T-helper 1 cell (primary cell): ENCODE results near the gene MIPOL1.
"Not testable (repeated sequence)": the region's sequence is repeated elsewhere in the genome, so short reads cannot be mapped to it uniquely, and the experiment has no call there.

Source experiments
- DNase-seq, 5 donors: peaks; one replicate each; pipeline ENCODE4 v3.0.0-alpha.2; 2012 to 2020

The MIPOL1 gene

DNA sequence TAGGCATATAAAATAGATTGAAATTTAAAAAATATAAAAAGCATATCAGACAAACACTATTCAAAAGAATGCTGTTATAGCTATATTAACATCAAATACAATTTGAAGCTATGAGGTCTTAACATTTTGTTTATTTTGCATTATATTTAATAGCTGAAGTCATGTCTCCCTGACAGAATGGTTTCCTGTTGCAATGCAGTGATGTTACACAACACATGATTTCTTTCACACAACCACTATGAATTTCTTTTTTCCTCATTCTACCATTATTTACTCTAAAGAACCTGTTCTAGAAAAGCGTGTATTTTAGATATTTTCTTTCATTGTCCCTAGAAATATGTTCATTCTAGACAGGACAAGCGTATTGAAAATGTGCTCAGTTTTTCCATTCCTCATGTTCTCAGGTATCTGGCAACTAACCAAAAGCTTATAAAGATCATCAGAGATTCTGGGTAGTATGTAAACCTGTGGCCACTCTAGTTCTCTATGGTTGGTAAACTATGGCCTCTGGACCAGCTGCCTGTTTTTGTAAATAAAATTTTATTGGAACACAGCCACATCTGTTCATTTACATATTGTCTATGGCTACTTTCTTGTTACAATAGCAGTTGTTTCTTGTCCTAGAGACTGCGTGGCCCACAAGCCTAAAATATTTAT is 213.5 kb downstream of the MIPOL1 start:
- no peak for DNase-seq

DNA sequence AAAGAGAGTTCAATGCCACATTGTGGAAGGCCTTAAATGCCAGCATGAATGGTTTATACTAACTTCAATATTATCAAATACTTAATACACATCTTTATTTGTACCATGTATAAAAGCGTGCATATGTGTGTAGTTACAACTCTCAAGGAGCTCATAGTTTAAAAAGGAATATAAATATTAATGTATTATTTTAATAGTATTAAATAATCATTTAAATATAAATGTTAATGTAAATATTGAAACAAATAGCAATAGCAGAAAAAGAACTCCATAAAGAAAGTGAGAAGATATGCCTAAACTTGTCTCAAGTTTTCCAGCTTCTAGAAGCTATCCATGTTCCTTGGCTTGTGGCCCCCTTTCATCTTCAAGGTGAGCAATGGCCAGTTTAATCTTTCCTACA is 215.3 kb downstream of the MIPOL1 start:
- DNase-seq: no peak

GRCh38 chr14:37413504-37414003 is 215.8 kb downstream of the MIPOL1 start:
- no peak for DNase-seq

GRCh38 chr14:37416264-37416663 is 218.5 kb downstream of the MIPOL1 start:
- no peak for DNase-seq

DNA sequence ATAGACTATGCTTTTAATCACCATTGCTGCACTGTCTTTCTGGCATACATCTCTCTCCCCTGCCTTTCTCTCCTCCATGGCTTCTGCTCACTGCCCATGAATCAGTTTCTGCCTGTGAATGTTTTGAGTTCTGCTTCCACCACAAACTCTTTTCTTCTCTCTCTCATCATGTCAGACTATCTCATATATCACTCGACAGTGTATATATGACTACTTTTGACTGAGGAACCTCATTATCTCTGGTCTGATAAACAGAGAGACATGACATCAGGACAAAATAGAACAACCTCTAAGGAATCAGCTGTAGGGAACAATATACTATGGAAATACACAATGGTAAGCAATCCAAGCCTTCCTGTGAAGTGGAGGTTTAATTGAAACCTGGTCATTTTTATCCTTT is 219.4 kb downstream of the MIPOL1 start:
- no peak for DNase-seq

DNA sequence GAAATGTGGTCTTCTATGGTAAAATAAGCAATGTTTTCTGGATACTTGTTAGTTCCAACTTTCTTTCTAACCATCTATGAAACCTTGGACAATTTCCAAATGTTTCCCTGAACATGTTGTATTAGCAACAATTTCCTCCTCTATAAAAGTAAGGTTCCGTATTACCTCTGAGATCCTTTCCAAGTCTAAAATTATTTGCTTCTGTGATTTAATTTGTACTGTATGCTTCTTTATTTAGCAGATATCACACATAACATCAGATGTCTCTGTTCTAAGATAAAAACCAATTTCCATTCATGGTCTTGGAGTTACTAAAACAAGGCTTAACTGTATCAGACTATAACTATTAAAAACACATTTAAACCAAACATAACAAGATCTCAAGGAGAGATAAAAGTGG is 220.1 kb downstream of the MIPOL1 start:
- DNase-seq: no peak

DNA sequence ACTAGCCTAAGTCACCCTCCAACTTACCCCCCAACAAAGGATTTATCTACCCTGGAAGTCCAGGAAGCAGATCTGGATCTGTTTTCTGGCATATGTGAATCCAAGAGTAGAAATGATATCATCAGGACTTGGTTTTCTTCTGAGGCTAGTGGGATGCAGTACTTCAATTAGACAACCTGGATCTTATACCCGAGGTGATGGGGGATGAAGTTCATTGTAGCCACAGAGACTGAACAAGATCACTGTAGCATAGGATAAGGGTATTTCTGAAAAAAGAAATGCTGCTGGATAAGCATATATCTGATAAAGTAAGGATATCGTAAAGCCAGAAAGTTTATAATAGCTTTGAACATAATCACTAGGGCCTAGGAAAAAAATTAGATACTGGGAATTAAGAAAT is 222.9 kb downstream of the MIPOL1 start:
- DNase-seq: no peak

- DNase-seq: no peak
These were observed 224.6 kb downstream of the MIPOL1 start for GRCh38 chr14:37422319-37422718.

DNA sequence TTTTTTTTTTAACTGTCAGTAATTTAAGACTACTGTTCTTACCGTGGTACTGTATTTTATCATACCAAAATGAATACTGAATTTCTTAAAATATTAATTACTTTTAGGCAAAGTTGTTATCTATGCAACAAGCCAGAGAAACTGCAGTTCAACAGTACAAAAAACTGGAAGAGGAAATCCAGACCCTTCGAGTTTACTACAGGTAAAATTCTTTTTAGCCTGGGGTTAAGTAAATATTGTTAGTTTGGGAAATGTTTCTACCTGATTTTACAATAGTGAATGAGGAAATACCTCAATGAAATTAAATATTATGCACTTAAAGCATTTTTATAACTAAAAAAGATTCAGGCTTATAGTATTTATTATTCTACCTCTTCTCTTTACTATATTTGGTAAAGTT is 225.0 kb downstream of the MIPOL1 start:
- no peak for DNase-seq

GRCh38 chr14:37428954-37429353 is 231.2 kb downstream of the MIPOL1 start:
- DNase-seq: no peak

DNA sequence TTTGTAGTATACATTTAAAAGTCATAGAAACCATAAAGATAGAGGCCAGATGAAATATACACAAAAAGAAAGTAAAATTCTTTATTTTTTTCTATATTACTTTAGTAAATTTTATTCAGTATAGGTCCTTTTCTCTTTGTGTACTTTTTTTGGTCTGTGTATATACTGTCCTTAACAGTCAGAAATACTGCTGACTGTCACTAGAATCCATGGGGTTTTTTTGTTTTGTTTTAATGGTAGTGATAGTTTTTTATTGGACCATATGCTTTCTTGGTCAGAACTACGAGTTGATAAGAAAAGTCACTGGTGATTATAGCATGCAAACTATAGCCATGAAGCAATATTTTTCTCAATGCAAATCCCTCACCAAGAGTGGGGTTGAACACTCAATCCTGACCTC is 231.9 kb downstream of the MIPOL1 start:
- no peak for DNase-seq

GRCh38 chr14:37434867-37435266 is 237.1 kb downstream of the MIPOL1 start:
- no peak for DNase-seq

- no peak for DNase-seq
These were observed 238.8 kb downstream of the MIPOL1 start for GRCh38 chr14:37436519-37436918.

DNA sequence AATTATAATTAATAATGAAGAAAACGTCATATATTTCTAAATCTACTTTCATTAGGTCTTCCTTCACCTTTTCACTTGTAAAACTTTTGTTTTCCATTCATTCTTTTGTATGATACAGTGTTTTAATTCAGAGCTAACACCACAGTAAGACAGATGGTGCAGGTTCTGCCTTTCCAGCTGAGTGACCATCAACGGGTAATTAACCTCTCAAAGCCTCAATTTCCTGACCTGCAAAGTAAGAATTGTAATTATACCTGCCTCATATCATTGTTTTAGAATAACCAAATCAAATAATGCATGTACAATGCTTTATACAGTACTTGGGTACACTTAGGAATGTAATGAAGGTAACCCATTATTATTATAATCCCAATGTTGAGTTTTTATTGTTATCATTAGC is 239.8 kb downstream of the MIPOL1 start:
- no peak for DNase-seq

DNA sequence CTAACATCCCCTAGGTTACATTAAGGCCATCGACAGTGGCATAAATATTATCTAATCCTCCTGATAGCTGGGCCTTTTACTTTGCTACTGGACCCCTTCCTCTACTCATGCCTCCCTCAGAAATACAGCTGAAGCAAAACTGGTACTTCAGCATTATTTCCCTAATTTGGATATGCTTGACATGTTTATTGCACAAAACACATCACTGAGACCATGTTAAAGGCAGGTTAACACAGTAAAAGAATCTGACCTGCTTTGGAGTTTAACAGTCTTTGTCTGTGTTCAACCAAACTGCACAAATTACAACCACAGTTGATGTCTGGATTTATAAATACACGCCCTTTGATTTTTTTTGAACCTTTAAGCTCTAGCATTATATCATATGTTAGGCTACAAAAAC is 240.7 kb downstream of the MIPOL1 start:
- DNase-seq: no peak

DNA sequence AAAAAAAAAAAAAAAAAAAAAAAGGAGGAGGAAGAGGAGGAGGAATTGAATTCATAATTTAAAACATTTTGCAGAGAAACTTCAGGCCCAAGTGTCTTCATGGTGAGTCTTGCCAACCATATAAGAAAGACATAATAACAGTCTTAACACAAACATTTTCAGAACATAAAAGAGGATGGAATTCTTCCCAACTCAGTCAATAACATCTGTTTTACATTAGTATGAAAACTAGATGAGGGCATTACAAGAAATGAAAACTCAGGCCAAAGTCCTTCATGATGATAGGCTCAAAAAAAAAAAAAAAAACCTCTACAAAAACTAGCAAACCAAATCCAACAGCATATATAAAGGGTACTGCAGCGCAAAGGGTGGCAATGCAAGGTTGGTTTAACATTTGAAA is 245.7 kb downstream of the MIPOL1 start:
- no peak for DNase-seq

GRCh38 chr14:37447883-37448391 is 250.2 kb downstream of the MIPOL1 start:
- DNase-seq: no peak

- DNase-seq: no peak
These were observed 254.6 kb downstream of the MIPOL1 start for GRCh38 chr14:37452323-37452722.

GRCh38 chr14:37453985-37454384 is 256.2 kb downstream of the MIPOL1 start:
- DNase-seq: no peak

DNA sequence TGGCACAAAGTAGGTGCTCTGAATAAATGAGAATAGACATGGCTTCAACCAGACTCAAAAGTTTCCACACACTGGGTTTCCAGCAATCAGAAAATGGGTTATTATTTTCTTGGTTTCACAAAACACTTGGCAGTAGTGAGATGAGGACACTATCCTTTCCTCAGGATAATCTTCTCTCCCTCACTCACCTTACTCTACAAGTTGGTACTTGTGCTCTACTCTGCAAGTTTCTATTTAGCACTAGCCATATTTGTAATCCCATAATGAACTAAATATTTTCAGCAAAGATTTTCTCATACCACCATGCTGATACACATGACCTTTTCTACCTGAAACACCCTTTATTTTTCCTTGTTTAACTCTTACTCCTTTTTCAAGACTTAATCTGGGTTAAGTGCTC is 259.6 kb downstream of the MIPOL1 start:
- DNase-seq: no peak

DNA sequence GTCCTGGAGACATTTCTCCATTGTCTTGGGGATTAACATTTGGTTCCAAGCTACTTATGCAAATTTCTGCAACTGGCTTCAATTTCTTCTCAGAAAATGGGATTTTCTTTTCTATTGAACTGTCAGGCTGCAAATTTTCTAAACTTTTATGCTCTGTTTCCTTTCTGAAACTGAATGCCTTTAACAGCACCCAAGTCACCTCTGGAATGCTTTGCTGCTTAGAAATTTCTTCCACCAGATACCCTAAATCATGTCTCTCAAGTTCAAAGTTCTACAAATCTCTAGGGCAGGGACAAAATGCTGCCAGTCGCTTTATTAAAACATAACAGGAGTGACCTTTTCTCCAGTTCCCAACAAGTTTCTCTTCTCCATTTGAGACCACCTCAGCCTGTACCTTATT is 264.7 kb downstream of the MIPOL1 start:
- not testable (repeated sequence) for DNase-seq

- no peak for DNase-seq
These were observed 266.6 kb downstream of the MIPOL1 start for GRCh38 chr14:37464192-37464858.

DNA sequence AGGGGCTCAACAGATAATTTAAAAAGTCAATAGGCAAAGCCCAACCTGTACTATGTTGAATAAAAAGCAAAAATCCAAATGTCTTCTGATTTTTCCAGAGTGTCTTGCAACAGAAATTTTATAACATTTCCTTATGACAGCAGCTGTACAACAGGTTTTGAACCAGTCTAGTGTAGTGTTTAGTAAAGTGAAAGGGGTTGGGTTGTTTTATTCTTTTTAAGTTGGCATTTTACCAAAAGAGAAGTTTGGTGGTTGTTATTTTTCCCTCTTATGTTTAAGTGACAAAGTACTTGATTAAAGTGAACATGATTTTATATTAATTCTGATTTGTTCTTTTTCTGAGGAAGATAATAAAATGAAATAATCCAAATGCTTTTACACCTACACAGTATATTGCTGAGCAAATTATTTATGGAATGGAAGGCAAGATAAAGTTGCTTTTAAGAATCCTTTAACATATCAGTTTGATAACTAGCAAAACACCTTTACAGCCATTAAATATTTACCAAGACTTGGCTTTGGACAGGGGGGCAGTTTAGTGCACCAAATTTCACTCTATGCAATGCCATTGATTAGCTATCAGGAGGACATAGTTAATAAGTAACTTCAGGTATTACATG is 268.4 kb downstream of the MIPOL1 start:
- no peak for DNase-seq

DNA sequence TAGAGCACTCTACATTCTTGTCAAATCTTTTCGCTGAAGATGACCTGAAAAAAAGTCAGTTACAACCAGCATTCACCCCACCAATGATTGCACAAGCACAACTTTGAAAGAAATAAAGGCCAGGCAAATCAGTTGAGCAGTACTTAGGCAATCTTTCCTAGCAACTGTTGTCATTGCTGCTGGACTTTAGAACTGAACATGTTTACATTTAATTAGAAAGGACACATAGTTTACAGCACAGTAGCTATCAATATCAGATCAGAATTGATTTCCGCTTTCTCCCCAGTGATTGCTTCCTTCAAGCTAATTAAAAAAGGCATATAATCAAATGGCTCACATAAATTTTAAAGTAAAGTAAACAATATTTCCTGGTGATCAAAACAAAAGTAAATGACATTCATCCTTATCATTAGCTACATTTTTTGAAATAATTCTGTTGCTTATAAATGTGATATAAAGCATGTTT is 268.9 kb downstream of the MIPOL1 start:
- no peak for DNase-seq
